ENCODE measurements around the gene FHL1.

Gene FHL1

GRCh38 chrX:136112778-136113177 is 34.6 kb upstream of the FHL1 start:
- H3K4me3 ChIP-seq (ENCODE audit: low read depth, low read length): no peak overlapping the region
- in situ Hi-C loops (cut with HindIII; ENCODE audit: low sequenced_read_pairs): no loop called here
- no peak for TF ChIP-seq CTCF (IDR thresholded peaks at IDR 0.05; ENCODE audit: low read depth, low read length)
- no peak for DNase-seq (ENCODE audit: low read depth, low spot score)

GRCh38 chrX:136115126-136115903 is 32.0 kb upstream of the FHL1 start:
- in situ Hi-C loops (cut with HindIII; ENCODE audit: low sequenced_read_pairs): no loop called here
- no peak for TF ChIP-seq CTCF (IDR thresholded peaks at IDR 0.05; ENCODE audit: low read depth, low read length)
- H3K4me3 ChIP-seq (ENCODE audit: low read depth, low read length): no peak overlapping the region
- DNase-seq (ENCODE audit: low read depth, low spot score): no peak

- H3K4me3 ChIP-seq (ENCODE audit: low read depth, low read length): no peak overlapping the region
- DNase-seq (ENCODE audit: low read depth, low spot score): no peak
- in situ Hi-C loops (cut with HindIII; ENCODE audit: low sequenced_read_pairs): no loop called here
- no peak for TF ChIP-seq CTCF (IDR thresholded peaks at IDR 0.05; ENCODE audit: low read depth, low read length)
Measured at GRCh38 chrX:136115904-136116297, 31.4 kb upstream of the FHL1 start.

- no peak overlapping the region for H3K4me3 ChIP-seq (ENCODE audit: low read depth, low read length)
- no peak for TF ChIP-seq CTCF (IDR thresholded peaks at IDR 0.05; ENCODE audit: low read depth, low read length)
- in situ Hi-C loops (cut with HindIII; ENCODE audit: low sequenced_read_pairs): no loop called here
- peak; percentile 5 for DNase-seq (ENCODE audit: low read depth, low spot score)
Measured at GRCh38 chrX:136121788-136122187, 25.5 kb upstream of the FHL1 start.

GRCh38 chrX:136122207-136122606 is 25.1 kb upstream of the FHL1 start:
- no peak overlapping the region for H3K4me3 ChIP-seq (ENCODE audit: low read depth, low read length)
- no peak for DNase-seq (ENCODE audit: low read depth, low spot score)
- no peak for TF ChIP-seq CTCF (IDR thresholded peaks at IDR 0.05; ENCODE audit: low read depth, low read length)
- in situ Hi-C loops (cut with HindIII; ENCODE audit: low sequenced_read_pairs): no loop called here

GRCh38 chrX:136125106-136125505 is 22.2 kb upstream of the FHL1 start:
- no peak for TF ChIP-seq CTCF (IDR thresholded peaks at IDR 0.05; ENCODE audit: low read depth, low read length)
- H3K4me3 ChIP-seq (ENCODE audit: low read depth, low read length): no peak overlapping the region
- DNase-seq (ENCODE audit: low read depth, low spot score): no peak
- in situ Hi-C loops (cut with HindIII; ENCODE audit: low sequenced_read_pairs): no loop called here
